Upper lobe of right lung (tissue), 1 donor: ENCODE data around the gene THUMPD2. TPM values are rescaled to one million over a fixed set of nuclear protein-coding genes. Genes with fewer than 3 reads are reported as not detected.
"Not testable (repeated sequence)": the region's sequence is repeated elsewhere in the genome, so short reads cannot be mapped to it uniquely, and the experiment has no call there.

Source experiments
- ATAC-seq: fragments of 200-7000 bp; cut with Tn5 transposase; one replicate; pipeline ENCODE4 v1.9.1; 2020; ENCODE audit warnings: mild to moderate bottlenecking, moderate library complexity
- DNase-seq: peaks from one replicate; pipeline ENCODE4 v3.0.0-alpha.2; 2020
- H3K27ac ChIP-seq: fragments of 200-600 bp; one replicate; pipeline ENCODE4 v1.8.0; 2022
- H3K27me3 ChIP-seq: fragments of 200-600 bp; one replicate; pipeline ENCODE4 v1.8.0; 2022; ENCODE audit warnings: mild to moderate bottlenecking
- H3K36me3 ChIP-seq: fragments of 200-600 bp; one replicate; pipeline ENCODE4 v1.8.0; 2022
- H3K4me1 ChIP-seq: fragments of 200-600 bp; one replicate; pipeline ENCODE4 v1.8.0; 2022
- H3K4me3 ChIP-seq: fragments of 200-600 bp; one replicate; pipeline ENCODE4 v1.8.0; 2022; ENCODE audit warnings: mild to moderate bottlenecking
- H3K9me3 ChIP-seq: fragments of 200-600 bp; one replicate; pipeline ENCODE4 v1.8.0; 2022
- intact Hi-C: fragments of 100-400 bp; cut with DNase I; formaldehyde crosslinking; loops from one replicate; pipeline ENCODE4 v1.11.0; 2022
- total RNA-seq: library from RNA; stranded (reverse); fragmentation: NEBNext Ultra II Directional; extraction: Animal tissue kit (Norgen Biotek cat#: 25700); gene quantifications from one replicate; pipeline ENCODE4 v1.2.1, GENCODE V29; 2021
- TF ChIP-seq, protein P1 (sequence below): fragments of 200-600 bp; IDR thresholded peaks from one replicate; pipeline ENCODE4 v1.8.0; 2022; ENCODE audit warnings: antibody characterized with exemption
- donor health status: DM: no; HTN: yes; CAD: no; lungs with severe emphysema.

THUMPD2 gene
- total RNA-seq, 1 donor from 2014 or later = 10.7 TPM

DNA sequence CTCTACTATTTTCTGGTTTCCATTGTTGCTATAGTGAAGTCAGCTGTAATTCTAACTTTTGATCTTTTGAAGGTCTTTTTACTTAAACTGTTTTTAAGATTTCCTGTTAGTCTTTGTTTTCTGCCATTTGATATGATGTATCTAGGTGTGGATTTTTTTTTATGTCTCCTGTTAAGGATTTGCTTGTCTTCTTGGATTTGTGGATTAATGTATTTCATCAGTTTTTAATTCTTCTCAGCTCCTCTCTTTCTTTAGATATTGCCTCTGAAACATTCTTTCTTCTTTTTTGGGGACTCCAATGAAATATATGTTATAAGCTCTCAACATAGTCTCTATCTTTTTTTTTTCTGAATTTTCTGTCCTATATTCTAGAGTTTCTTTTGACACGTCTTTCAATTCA lies 24.8 kb upstream of the THUMPD2 start:
- intact Hi-C loops = no loop called here
- H3K27ac ChIP-seq = no peak overlapping the region
- DNase-seq (no peak), ATAC-seq (no peak)
- no peaks in the 10 kb centered on the region for H3K27me3 ChIP-seq
- H3K4me3 ChIP-seq = no peak overlapping the region
- TF ChIP-seq, protein P1, sequence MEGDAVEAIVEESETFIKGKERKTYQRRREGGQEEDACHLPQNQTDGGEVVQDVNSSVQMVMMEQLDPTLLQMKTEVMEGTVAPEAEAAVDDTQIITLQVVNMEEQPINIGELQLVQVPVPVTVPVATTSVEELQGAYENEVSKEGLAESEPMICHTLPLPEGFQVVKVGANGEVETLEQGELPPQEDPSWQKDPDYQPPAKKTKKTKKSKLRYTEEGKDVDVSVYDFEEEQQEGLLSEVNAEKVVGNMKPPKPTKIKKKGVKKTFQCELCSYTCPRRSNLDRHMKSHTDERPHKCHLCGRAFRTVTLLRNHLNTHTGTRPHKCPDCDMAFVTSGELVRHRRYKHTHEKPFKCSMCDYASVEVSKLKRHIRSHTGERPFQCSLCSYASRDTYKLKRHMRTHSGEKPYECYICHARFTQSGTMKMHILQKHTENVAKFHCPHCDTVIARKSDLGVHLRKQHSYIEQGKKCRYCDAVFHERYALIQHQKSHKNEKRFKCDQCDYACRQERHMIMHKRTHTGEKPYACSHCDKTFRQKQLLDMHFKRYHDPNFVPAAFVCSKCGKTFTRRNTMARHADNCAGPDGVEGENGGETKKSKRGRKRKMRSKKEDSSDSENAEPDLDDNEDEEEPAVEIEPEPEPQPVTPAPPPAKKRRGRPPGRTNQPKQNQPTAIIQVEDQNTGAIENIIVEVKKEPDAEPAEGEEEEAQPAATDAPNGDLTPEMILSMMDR = no peak
- no peaks in the 10 kb centered on the region for H3K36me3 ChIP-seq
- no peaks in the 10 kb centered on the region for H3K9me3 ChIP-seq
- no peaks in the 10 kb centered on the region for H3K4me1 ChIP-seq

DNA sequence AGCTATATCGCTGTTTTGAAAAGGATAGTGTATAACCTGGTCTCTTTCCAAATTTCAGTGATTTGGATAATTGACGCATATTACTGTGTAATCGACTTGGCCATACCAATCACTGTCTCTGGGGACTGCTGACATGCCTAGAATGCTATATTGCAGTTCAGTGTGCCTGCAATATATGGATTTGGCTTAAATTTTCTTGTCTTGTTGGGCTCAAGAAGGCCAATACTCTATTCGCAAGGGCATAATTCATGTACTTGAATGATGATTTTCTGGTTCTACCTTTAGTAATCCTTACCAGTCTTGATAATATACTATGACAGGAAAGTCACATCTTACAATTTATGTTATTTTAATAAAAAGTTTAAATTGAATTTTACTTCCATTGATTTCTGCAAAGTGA lies 21.7 kb upstream of the THUMPD2 start:
- H3K4me1 ChIP-seq = no peaks in the 10 kb centered on the region
- TF ChIP-seq, protein P1 = no peak
- no peak for ATAC-seq
- no peaks in the 10 kb centered on the region for H3K9me3 ChIP-seq
- no peak for DNase-seq
- H3K4me3 ChIP-seq = no peak overlapping the region
- H3K27ac ChIP-seq = no peak overlapping the region
- intact Hi-C loops = no loop called here
- no peaks in the 10 kb centered on the region for H3K36me3 ChIP-seq
- no peaks in the 10 kb centered on the region for H3K27me3 ChIP-seq

DNA sequence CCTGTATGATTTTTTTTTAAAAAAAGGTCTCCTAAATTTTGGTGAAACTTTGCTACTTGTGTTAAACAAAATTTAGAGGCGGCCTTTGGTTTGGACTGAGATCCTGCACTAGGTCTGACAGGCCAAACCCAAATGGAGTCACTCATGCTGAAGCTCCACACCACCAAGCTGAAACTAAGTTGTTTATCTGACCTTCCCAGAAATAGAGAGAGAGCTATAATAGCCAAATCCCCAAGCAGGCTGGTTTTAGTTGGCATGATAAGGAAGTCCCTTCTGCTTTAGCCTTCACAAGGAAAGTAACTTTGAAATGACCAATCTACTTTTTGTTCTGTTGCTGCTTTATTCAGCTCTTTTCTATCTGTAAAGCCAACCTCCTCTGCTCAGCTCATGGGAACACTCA lies 17.1 kb upstream of the THUMPD2 start:
- no peak overlapping the region for H3K27ac ChIP-seq
- ATAC-seq (no peak), DNase-seq (no peak)
- H3K9me3 ChIP-seq = no peaks in the 10 kb centered on the region
- intact Hi-C loops = no loop called here
- no peak overlapping the region for H3K4me3 ChIP-seq
- H3K36me3 ChIP-seq = no peaks in the 10 kb centered on the region
- no peaks in the 10 kb centered on the region for H3K27me3 ChIP-seq
- TF ChIP-seq, protein P1 = no peak
- H3K4me1 ChIP-seq = no peaks in the 10 kb centered on the region

DNA sequence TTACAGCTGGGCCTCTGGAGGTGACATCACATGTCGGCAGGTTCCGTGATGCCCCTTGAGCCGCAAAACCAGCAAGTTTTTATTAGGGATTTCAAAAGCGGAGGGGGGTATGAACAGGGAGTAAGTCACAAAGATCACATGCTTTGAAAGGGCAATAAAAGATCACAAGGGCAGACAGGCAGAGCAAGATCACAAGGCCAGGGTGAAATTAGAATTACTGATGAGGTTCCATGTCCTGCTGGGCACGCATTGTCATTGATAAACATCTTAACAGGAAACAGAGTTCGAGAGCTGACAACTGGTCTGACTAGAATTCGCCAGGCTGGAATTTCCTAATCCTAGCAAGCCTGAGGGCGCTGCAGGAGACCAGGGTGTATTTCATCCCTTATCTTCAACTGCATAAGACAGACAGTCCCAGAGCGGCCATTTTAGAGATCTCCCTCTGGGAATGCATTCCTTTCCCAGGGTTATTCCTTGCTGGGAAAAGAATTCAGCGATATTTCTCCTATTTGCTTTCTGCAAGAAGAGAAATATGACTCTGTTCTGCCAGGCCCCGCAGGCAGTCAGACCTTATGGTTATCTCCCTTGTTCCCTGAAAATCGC lies 11.3 kb upstream of the THUMPD2 start:
- H3K9me3 ChIP-seq, H3K4me1 ChIP-seq, intact Hi-C loops, ATAC-seq, DNase-seq, H3K4me3 ChIP-seq, H3K27me3 ChIP-seq, H3K36me3 ChIP-seq, H3K27ac ChIP-seq: not testable (repeated sequence)

DNA sequence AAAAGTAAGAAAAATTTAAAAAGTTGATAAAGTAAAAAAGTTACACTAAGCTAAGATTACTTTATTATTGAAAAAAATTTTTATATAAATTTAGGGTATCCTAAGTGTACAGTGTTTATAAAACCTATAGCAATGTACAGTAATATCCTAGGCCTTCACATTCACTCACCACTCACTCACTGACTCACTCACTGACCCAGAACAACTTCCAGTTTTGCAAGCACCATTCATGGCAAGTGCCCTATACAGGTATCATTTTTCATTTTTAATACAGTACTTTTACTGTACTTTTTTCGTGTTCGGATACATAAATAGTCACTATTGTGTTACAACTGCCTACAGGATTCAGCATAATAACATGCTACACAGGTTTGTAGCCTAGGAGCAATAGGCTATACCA lies 8.9 kb upstream of the THUMPD2 start:
- DNase-seq (no peak), ATAC-seq (no peak)
- no peaks in the 10 kb centered on the region for H3K27me3 ChIP-seq
- no peaks in the 10 kb centered on the region for H3K9me3 ChIP-seq
- TF ChIP-seq, protein P1 = no peak
- no peak overlapping the region for H3K27ac ChIP-seq
- intact Hi-C loops = no loop called here
- no peaks in the 10 kb centered on the region for H3K4me1 ChIP-seq
- no peak overlapping the region for H3K4me3 ChIP-seq
- H3K36me3 ChIP-seq = no peaks in the 10 kb centered on the region

DNA sequence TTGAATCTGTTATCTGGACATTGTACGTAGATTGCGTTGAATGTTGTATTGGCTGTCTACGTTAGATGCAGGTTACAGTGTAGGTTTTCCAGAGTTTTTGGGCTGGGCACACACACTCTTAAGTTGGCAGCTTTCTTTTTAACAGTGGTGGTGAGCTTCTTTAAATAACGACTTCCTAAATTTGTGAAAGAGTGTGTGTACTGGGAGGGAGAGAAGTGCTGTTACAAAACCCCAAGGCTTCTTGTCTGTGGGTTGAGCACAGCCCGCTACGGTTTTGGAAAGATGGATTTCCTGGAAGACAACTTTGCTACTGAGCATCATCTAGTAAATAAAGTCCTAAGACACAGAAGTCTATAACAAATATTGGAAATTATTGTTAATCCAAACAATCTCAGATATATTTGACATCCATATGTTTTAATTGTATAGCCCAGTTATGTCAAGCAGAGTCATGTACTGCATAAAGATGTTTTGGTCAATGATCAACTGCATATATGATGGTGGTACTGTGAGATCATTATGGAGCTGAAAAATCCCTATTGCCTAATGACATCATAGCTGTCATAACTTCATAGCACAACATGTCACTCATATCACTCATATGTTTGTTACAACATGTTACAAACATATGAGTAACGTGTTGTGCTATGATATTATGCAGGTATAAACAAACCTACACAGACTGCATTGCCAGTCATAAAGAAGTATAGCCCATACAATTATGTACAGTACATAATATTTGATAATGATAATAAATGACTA lies 7.9 kb upstream of the THUMPD2 start:
- H3K9me3 ChIP-seq = no peaks in the 10 kb centered on the region
- TF ChIP-seq, protein P1 = no peak
- intact Hi-C loops = no loop called here

More for the DNA sequence above, 7.9 kb upstream of the THUMPD2 start:
- DNase-seq (no peak), ATAC-seq (peak; percentile 39)
- H3K27me3 ChIP-seq = no peaks in the 10 kb centered on the region
- H3K4me1 ChIP-seq = no peaks in the 10 kb centered on the region
- no peak overlapping the region for H3K4me3 ChIP-seq
- H3K27ac ChIP-seq = no peak overlapping the region
- no peaks in the 10 kb centered on the region for H3K36me3 ChIP-seq
